NK-92 treated with Interleukin-12 subunit alpha and Interleukin-12 subunit beta, amount 100 ng/mL, for 24 hours (cell line): ENCODE measurements around the gene ZNF823.
"Not testable (repeated sequence)": the region's sequence is repeated elsewhere in the genome, so short reads cannot be mapped to it uniquely, and the experiment has no call there.

Source experiments
- DNase-seq: peaks from one replicate; lab custom pipeline; 2025; lab: John Stamatoyannopoulos, UW

The ZNF823 gene

DNA sequence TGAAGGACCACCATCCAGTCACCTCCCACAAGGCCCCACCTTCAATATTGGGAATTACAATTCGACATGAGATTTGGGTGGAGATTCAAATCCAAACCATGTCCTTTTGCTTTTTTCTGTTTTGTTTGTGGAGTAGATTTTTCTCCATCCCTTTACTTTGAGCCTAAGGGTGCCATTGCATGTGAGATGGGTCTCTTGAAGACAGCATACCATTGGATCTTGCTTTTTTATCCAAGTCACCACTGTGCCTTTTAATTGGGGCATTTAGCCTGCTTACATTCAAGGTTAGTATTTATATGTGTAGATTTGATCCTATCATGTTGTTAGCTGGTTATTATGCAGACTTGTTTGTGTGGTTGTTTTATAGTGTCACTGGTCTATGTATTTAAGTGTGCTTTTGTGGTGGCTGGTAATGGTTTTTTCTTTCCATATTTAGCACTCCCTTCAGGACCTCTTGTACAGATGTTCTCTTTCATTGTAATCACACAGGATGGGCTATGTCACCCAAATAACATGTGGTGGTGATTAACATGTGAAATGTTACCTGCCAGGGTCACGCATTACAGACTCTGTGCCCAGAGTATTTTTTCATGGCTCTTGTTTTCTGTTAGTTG, 58.0 kb downstream of the ZNF823 start:
- no peak for DNase-seq

DNA sequence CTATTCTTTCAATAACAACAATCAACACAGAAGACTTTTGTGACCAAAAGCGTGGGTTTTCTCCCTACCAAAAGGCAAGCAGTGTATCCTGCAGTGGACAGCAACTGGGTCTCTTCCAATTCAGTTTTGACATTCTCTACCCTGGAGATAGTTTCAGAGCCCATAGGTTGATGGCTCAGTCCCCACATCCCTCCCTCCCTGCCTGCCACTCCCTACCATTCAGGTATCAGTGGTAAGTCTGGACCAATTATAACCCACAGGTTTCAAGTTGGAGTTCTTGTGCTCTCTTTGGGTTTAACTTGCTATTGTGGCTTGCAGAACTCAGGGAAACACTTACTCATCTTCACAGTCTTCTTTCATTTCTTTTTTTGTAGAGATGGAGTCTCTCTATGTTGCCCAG, 60.2 kb downstream of the ZNF823 start:
- DNase-seq: no peak

DNA sequence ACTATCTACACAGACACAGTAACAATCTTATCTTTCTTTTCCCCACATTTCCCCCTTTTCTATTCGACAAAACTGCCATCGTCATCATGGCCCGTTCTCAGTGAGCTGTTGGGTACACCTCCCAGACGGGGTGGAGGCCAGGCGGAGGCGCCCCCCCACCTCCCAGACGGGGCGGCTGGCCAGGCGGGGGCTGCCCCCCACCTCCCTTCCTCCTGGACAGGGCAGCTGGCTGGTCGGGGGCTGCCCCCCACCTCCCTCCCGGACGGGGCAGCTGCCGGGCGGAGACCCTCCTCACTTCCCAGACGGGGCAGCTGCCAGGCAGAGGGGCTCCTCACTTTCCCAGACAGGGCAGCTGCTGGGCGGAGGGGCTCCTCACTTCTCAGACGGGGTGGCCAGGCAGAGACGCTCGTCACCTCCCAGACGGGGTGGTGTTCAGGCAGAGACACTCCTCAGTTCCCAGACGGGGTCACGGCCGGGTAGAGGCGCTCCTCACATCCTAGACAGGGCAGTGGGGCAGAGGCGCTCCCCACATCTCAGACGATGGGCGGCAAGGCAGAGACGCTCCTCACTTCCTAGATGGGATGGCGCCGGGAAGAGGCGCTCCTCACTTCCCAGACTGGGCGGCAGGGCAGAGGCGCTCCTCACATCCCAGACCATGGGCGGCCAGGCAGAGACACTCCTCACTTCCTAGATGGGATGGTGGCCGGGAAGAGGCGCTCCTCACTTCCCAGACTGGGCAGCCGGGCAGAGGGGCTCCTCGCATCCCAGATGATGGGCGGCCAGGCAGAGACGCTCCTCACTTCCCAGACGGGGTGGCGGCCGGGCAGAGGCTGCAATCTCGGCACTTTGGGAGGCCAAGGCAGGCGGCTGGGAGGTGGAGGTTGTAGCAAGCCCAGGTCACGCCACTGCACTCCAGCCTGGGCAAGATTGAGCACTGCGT, 61.8 kb downstream of the ZNF823 start:
- DNase-seq: not testable (repeated sequence)

DNA sequence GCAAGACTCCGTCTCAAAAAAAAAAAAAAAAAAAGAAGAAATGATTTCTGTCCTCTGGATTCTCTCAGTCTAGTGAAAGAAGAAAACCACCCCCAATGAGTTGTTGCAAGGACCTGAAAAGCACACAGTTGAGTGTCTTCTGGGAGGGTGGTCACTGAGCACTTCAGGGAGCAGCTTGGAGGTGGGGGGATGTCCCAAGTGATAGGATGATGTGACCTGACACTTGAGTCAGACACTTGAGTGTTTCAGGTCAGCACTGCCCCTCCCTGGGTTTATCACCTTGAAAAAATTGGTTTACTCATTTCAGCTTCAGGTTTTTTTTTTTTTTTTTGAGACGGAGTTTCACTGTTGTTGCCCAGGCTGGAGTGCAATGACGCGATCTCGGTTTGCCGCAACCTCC, 63.2 kb downstream of the ZNF823 start:
- no peak for DNase-seq

DNA sequence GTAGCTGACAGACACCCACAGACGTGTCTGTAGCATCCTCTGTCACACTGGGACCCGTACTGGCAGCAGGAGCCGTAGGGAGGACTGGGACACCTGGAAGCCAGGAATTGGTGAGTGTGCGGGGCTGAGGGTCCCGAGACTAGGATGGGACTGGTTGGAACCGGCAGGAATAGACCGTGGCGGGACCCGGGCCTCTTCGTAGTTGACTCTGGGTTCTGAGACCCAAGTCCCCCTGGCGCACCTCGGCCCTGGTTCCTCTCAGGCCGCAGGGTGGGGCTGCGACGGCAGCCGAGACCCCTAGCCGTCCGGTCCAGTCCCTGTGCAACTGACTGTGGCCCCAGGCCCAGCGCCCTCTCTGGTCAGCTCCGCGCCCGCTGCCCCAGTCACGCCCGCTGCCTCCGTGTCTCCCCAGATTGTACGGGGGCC, 64.7 kb downstream of the ZNF823 start:
- no peak for DNase-seq

DNA sequence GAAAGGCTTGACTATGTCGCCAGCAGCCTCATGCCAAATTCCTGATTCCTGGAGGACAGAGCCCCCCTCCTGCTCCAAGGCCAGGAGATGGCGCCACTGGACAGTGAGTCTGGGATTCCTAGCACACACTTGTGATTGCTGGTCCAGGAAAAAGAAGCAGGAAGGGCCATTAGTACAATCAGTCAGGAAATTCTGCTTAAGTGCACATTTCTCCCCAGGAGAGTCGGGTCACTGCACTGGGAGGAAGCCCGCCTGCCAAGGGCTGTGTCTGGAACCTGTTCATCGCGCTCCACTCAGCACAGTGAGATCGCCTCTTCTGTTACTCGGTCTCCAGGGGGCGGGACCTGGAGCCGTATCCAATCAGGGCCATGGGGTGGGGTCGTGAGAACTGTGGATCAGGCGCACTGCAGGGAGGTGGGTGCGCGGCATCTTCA, 65.1 kb downstream of the ZNF823 start:
- no peak for DNase-seq
